CD1c-positive myeloid dendritic cell (primary cell): ENCODE results near the gene BCAS4.
"Not testable (repeated sequence)": the region's sequence is repeated elsewhere in the genome, so short reads cannot be mapped to it uniquely, and the experiment has no call there.

ENCODE experiments used
- DNase-seq: peaks from one replicate; pipeline ENCODE4 v3.0.0-alpha.2; 2016; ENCODE audit errors: extremely low spot score

BCAS4 gene

GRCh38 chr20:50799176-50799889 lies 4.5 kb downstream of the BCAS4 start:
- DNase-seq, result no peak

- no peak for DNase-seq
Observed at GRCh38 chr20:50799890-50800550, 5.2 kb downstream of the BCAS4 start.

- DNase-seq, result not testable (repeated sequence)
Observed at GRCh38 chr20:50800986-50801746, 6.3 kb downstream of the BCAS4 start.

GRCh38 chr20:50801747-50802125 lies 6.9 kb downstream of the BCAS4 start:
- DNase-seq, result no peak

- no peak for DNase-seq
Observed at GRCh38 chr20:50802289-50802688, 7.4 kb downstream of the BCAS4 start.

GRCh38 chr20:50804437-50805348 lies 9.8 kb downstream of the BCAS4 start:
- no peak for DNase-seq

GRCh38 chr20:50805349-50805684 lies 10.5 kb downstream of the BCAS4 start:
- DNase-seq, result no peak

GRCh38 chr20:50806126-50806768 lies 11.4 kb downstream of the BCAS4 start:
- DNase-seq, result no peak

GRCh38 chr20:50810063-50810462 lies 15.2 kb downstream of the BCAS4 start:
- no peak for DNase-seq

GRCh38 chr20:50810842-50811241 lies 16.0 kb downstream of the BCAS4 start:
- DNase-seq, result no peak

- no peak for DNase-seq
Observed at GRCh38 chr20:50813101-50813643, 18.3 kb downstream of the BCAS4 start.

- no peak for DNase-seq
Observed at GRCh38 chr20:50813801-50814200, 18.9 kb downstream of the BCAS4 start.

- no peak for DNase-seq
Observed at GRCh38 chr20:50814438-50815161, 19.7 kb downstream of the BCAS4 start.

- DNase-seq, result no peak
Observed at GRCh38 chr20:50815162-50815989, 20.5 kb downstream of the BCAS4 start.

GRCh38 chr20:50817776-50818172 lies 22.9 kb downstream of the BCAS4 start:
- no peak for DNase-seq

- DNase-seq, result no peak
Observed at GRCh38 chr20:50819349-50819748, 24.5 kb downstream of the BCAS4 start.

- DNase-seq, result no peak
Observed at GRCh38 chr20:50820515-50821256, 25.8 kb downstream of the BCAS4 start.

GRCh38 chr20:50821257-50821921 lies 26.5 kb downstream of the BCAS4 start:
- no peak for DNase-seq
